ENCODE data around the gene PRSS56.
"Not testable (repeated sequence)": the region's sequence is repeated elsewhere in the genome, so short reads cannot be mapped to it uniquely, and the experiment has no call there.

Gene PRSS56

DNA sequence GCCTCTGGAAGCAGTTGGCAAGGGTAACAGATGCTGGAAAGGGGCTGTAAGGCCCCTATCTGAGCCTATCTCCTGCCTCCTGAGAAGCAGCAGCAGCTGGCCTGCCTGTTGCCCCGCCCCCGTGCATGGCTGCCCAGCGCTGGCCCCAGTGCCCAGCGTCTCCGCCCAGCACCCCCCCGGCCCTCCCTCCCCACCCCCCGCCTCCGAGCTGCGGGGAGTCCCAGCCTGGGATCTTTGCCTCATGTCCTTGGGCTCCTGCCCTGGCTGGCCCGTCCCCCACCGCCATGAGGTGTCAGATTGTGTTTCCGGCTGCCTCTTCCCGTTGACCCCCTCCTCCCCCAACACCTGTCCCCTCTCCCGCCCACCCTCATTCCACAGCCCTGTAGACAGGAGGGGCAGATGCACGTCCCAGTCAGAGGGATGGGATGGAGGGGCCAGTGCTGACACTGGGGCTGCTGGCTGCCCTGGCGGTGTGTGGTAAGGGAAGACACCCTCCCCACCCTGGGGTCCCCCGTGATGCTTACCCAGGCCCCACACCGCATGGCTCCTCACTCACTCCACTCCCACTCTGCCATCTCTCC lies 5.7 kb downstream of the PRSS56 start, which contains the start of gene CHRND:
TSS of gene CHRND (plus strand) at position 370 of the 581 bp plus-strand sequence. CDS start at position 426, 56 bp downstream.
- no peak for DNase-seq (ENCODE audit: low spot score)

DNA sequence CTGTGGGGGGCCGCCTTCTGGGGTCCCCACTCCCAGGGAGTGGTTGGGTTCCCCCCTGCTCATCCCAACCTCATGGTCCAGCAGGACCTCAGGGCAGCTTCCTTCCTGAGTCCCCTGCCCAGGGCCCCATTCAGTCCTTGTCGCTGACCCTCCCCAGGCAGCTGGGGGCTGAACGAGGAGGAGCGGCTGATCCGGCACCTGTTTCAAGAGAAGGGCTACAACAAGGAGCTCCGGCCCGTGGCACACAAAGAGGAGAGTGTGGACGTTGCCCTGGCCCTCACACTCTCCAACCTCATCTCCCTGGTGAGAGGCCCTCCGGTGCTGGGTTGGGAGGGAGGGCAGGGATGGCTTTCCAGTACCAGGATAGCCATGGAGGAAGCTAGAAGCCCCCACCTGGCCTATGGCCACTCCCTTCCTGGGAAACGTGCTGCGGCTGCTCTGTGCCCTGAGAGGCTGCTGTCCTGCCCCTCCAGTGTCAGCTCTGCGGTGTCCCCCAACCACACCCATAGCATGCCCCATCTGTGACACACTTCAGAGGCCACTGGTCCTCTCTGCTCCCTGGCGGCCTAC lies 6.3 kb downstream of the PRSS56 start:
- DNase-seq (ENCODE audit: low spot score), result no peak

DNA sequence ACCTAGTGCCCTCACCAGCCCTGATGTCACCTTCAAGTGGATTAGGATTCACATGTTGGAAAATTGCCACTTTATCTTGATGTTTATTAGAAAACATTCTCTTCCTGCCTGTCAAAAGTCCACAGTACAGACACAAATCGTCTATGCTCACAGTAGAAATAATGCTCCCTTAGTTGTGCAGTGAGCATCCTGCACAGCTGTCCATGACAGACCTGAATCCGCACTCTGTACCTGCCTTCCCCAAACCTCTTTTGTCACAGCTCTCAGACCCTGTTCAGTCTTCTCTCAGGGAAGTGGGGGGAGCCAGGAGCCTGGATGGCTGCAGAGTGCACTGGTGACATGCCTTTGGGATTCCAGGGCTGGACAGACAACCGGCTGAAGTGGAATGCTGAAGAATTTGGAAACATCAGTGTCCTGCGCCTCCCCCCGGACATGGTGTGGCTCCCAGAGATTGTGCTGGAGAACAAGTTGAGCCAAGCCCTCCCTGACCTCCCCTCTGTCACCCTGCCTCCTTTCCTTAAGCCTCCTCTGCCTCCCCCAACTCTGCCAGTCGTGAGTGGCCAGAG lies 7.8 kb downstream of the PRSS56 start:
- no peak for DNase-seq (ENCODE audit: low spot score)

DNA sequence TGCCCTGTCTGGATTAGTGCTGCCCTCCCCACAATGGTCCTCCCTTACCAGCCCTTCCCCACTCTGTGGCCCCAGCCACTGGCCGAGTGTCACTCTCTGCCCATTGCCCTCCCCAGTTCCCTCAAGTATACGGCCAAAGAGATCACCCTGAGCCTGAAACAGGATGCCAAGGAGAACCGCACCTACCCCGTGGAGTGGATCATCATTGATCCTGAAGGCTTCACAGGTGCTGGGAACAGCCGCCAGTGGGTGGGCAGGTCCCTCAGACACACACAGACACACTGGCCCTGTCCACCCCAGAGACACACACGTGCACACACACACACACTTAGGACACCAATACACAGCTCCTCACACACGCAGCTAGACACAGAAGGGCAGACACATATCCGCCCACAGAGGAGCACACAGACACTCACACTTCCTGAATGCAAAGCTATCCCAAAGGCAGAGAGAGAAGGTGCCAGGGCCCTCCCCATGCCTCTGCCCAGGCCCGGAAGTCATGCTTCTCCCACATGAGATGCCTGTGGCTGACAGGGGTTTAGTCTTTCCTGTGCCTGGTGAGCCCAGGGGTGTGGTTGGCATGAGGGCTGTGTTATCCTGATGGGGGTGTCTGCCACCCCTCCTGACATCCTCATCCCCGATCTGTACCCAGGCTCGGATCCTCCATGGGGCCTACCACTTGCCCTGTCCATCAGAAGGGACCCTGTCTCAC lies 8.7 kb downstream of the PRSS56 start:
- DNase-seq (ENCODE audit: low spot score), result no peak

DNA sequence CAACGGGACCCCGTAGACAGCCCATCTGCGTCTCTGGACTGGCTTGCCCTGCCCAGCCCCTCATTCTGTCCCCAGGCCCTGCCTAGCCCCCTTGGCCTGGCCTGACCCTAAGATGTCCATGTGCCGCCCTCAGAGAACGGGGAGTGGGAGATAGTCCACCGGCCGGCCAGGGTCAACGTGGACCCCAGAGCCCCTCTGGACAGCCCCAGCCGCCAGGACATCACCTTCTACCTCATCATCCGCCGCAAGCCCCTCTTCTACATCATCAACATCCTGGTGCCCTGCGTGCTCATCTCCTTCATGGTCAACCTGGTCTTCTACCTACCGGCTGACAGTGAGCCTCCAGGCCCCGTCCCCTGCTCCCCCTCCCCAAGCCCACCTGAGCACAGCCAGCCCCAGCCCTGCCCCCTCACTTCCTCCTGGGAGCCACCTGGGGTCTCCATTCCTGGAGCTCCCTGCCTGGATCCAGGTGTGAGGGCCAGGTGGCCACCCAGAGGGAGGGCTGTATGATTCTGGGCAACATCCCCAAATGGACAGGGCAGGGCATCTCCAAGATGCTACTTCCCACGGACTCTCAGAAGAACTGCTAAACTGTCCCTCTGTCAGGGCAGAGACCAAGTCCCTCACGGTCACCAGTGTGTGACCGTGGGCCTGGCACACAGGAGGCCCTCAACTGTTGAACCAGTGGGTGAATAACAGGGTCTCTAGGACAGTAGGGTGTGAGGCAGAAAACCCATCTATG lies 9.8 kb downstream of the PRSS56 start:
- DNase-seq (ENCODE audit: low spot score), result no peak

DNA sequence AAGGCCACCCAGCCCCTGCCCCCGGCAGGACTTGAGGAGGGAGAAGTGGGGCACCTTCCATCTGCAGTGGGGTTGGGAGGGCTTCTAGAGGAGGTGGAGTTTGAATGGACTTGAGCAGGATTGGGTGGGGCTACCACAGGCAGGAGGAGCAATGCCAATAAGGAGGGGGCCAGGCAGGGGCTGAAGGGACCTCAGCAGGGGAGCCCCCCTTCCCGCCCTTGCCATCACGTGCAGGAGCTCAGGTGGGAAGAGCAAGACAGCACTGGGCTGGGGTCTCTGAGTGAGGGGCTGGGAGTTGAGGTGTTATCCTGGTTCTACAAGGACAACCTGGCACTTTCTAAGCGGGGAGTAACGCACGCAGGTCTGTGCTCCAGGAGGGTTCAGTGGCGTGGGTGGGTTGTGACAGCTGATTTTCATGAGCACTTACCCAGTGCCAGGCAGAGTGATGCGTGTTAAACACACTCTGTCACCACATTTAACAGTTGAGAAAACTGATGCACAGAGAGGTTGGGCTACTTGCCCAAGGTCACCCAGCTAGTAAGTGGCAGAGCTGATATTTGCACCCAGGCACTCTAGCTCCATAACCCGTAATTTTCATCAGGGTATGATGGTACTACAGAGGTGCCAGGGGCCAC lies 10.6 kb downstream of the PRSS56 start:
- no peak for DNase-seq (ENCODE audit: low spot score)

DNA sequence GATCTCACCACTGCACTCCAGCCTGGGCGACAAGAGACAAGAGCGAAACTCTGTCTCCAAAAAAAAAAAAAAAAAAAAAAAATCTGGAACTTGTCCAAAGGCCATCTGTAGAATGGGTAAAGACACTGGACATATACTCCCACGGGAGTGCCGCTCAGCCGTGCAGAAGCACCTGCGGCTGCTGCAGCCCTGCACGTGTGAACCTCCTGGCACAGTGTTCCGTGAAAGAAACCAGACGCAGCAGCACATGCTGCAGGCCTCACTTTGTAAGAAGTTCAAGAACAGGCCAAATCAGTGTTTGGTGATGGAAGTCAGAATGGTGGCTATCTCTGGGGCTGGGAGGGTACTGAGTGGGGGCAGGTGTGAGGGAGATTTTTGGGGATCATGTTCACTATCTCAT lies 12.2 kb downstream of the PRSS56 start:
- DNase-seq (ENCODE audit: low spot score), result peak; percentile 92

DNA sequence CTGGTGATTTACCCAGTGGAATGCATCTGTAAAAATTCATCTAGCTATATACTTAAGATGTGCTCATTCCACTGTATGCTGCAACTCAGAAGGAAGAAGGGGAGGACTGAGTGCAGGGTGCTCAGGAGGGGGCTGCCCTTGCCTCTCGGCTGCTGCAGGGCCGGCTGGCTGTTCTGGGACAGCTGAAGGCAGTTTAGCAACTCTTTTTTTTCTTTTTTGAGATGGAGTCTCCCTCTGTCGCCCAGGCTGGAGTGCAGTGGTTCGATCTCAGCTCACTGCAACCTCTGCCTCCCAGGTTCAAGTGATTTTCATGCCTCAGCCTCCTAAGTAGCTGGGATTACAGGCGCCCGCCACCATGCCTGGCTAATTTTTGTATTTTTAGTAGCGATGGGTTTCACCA lies 12.6 kb downstream of the PRSS56 start:
- DNase-seq (ENCODE audit: low spot score), result not testable (repeated sequence)

DNA sequence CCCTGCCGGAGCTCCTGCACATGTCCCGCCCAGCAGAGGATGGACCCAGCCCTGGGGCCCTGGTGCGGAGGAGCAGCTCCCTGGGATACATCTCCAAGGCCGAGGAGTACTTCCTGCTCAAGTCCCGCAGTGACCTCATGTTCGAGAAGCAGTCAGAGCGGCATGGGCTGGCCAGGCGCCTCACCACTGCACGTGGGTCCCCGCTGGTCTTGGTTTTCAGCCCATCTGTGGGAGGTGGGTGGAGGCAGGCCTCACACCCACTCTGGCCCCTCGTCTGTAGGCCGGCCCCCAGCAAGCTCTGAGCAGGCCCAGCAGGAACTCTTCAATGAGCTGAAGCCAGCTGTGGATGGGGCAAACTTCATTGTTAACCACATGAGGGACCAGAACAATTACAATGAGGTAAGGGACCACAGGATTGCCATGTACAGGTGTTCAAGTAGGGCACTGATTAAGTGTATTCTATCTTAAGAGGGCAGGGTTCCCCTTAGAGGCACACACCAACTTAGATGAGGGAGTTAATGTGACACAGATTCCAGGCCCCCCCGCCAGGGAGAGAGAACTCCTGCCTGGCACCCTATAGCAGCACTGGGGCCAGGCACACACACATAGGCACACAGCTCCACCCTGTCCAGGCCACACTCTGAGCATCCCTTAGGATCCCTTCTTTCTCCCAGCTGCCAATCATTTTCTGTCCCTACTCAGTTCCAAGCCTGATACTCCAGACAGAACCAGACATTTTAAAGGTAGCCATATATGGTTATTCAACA lies 13.9 kb downstream of the PRSS56 start:
- DNase-seq (ENCODE audit: low spot score), result peak; percentile 40

DNA sequence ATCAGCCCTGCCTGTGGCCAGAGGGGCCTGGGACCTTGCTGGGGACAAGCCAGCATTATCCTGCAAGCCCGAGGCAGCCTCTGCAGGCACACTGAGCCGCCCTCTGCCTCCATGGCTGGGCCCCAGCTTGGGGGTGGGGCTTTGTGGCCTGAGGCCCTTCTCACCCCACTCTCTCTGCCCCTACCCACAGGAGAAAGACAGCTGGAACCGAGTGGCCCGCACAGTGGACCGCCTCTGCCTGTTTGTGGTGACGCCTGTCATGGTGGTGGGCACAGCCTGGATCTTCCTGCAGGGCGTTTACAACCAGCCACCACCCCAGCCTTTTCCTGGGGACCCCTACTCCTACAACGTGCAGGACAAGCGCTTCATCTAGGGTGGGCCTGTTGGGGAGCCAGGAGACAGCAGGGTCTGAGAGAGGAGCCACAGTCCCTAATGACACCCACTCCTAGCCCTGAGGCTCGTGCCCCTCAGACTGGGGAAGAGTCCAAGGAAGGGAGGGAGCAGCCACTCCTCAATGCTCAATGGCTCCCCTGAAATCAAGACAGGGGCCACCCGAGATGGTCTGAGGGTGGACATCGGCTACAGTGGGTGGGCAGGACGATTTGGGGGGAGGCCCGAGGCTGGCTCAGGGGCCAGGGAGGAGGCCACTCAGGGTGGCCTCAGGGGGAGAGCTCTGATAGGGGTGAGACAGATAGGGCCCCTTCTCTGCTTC lies 14.9 kb downstream of the PRSS56 start:
- no peak for DNase-seq (ENCODE audit: low spot score)

DNA sequence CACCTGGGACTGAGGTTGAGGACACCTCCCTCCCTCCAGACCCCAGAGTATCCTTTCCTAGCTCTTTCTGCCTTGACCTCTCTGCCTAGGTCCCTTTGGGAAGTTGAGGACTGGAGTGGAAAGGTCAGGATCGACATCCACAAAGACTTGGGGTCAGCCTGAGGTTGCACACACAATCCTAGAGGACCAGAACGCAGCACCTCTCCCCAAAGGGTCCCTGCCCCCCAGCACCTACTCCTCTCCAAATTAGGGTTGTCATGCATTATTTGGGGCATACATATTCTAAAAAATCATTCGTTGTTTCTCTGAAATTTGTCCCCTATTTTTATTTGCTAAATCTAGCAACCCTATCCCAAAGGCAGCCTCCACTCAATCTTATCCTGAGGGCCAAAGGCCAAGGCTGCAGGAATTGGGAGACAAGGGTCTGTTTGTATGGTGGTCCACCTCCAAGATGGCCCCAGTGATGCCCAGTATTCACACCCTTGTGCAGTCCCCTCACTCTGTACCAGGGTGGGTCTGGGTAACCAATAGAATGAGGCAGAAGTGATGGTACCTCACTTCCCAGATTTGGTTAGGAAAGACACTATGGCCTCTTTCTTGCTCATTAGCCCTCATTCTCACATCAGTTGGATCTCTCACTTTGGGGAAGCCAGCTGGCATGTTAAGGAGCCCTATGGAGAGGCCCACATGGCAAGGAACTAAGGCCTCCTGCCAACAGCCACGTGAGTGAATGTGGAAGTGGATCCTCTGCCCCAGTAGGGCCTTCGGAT lies 15.8 kb downstream of the PRSS56 start:
- no peak for DNase-seq (ENCODE audit: low spot score)

DNA sequence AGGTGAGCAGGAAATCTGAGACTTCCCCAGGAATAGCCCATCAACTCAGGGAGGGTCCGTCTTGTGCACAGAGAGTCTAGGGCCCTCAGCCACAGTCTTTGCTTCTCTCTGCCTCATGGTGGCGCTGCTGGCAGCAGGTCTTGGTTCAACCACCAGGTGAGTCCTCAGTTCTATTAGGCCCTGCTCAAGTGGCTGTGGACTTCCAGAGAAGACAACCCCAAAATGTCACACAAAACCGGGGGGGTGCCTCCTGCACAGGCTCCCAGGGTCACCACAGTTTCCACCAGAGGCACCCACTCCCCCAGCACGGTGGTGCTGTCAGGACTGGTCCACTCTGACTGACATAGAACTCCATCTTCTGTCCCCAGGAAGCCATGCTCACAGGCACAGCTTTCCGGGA lies 16.9 kb downstream of the PRSS56 start:
- peak; percentile 63 for DNase-seq (ENCODE audit: low spot score)

DNA sequence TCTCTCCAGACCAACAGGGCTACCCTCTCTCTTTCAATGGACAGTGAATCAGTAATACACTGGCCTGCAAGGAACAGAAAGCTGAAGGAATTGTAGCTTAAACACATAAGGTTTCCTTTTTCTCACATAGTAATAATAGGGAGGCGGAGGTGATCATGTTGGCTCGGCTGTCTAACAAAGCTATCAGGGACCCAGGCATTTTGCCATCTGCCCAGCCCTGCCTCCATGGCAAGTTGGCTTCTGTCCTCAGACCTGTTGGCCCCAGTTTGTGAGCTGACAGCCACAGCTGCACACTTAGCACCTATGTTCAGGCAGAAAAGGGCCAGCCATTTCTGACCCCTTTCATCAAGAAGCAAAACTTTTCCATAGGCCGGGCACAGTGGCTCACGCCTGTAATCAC lies 17.3 kb downstream of the PRSS56 start:
- DNase-seq (ENCODE audit: low spot score), result no peak

DNA sequence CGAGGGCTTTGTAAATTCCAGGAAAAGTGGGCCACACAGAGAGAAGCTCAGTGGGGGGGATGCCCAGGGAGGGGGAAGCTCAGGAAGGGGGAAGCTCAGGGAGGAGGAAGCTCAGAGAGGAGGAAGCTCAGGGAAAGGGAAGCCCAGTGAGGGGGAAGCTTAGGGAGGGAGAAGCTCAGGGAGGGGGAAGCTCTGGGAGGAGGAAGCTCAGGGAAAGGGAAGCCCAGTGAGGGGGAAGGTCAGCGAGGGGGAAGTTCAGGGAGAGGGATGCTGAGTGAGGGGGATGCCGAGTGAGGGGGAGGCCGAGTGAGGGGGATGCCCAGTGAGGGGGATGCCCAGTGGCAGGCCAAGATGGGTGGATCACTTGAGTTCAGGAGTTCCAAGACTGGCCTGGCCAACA lies 18.5 kb downstream of the PRSS56 start:
- DNase-seq (ENCODE audit: low spot score), result no peak

DNA sequence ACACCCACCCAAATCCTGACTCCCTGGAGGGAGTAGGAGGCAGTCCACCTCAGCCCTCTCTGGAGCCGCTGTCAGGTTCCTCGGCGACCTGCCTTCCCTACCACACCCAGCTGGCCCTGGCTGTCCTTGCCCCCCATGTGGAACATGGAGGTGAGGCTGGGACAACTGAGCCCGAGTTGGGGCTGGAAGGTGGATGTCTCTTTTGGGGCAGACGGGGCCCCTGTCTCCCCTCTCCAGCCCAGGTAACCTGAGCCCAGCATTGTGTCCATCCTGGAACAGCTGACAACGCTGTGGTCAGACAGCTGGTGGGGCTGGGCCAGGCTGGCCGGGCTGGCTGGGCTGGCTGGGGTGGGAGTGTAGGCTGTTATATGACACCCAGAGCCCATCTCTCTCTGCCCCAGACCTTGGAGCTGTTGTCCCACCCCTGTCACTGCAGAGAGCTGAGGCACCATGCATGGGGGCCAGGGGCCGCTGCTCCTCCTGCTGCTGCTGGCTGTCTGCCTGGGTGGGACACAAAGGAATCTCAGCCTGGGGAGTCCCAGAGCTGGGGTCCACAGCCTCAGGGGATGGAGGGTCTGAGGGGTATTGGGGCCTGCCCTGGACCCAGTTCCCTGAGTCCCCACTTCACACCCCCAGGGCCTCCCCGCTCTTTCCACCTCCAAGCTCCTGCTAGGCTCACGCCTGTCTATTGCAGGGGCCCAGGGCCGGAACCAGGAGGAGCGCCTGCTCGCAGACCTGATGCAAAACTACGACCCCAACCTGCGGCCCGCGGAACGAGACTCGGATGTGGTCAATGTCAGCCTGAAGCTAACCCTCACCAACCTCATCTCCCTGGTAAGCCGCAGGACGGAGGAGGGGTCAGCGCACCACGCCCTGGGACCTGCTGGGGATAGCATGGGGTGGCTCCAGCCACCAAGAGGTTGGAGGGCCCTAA lies 19.4 kb downstream of the PRSS56 start, which contains the start of gene CHRNG:
TSS of gene CHRNG (plus strand) at position 395 of the 934 bp plus-strand sequence. CDS start at position 451, 56 bp downstream.
- no peak for DNase-seq (ENCODE audit: low spot score)

DNA sequence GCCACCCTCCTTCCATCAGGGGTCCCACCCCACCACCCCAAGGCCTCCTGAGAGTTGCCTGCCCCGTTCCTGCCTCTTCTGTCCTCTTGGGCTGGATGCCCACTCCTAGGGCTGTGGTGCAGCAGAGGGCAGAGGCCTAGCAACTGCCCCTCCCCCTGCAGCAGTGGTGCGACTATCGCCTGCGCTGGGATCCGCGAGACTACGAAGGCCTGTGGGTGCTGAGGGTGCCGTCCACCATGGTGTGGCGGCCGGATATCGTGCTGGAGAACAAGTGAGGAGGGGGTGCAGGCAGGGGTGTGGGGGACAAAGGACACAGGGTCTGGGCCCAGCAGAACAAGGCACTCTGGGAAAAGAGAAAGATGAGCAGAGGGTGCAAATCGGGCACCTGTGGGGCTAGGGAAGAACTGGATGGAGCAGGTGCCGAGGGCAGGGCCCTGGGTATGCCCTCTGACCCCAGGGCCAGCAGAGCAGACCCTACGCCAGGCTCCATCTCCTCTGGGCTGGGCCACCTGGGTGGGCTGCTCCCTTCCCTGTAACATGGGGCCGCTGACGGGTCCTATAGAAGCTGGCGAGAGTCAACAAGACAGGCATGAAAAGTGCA lies 20.4 kb downstream of the PRSS56 start:
- no peak for DNase-seq (ENCODE audit: low spot score)

DNA sequence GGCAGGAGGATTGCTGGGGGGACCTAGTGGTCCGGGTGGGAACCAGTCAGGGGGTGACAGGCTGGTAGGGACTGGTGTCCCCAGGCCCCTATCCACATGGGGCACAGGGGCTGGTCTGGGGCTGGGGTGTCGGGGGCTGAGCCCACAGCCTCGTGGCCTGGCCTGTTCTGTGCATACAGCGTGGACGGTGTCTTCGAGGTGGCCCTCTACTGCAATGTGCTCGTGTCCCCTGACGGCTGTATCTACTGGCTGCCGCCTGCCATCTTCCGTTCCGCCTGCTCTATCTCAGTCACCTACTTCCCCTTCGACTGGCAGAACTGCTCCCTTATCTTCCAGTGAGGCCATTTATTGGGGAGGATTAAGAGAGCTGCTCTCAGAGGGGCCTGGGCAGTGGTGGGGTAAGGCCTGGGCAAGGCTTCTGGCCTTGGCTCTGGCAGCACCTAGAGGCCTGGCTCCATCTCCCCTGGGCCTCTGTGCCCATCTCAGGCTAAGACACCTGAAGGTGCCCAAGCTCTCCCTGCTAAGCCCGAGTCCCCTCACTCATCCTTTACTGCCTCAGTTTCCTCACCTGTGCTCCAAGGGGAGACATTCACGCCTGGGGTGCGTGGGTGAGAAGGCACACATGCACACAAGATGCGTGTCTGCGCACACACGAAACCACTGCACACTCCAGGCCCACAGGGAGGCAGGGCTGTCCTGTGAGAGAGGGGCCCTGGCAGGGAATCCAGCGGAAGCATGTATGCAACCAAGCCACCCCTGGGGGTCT lies 21.2 kb downstream of the PRSS56 start:
- DNase-seq (ENCODE audit: low spot score), result no peak
